ENCODE measurements around the gene KLRB1. TPM values are rescaled to one million over a fixed set of nuclear protein-coding genes. Genes with fewer than 3 reads are reported as not detected.
"Not testable (repeated sequence)": the region's sequence is repeated elsewhere in the genome, so short reads cannot be mapped to it uniquely, and the experiment has no call there.

The KLRB1 gene
- 10 to 100 TPM; 13.0 to 30.2 TPM for total RNA-seq

DNA sequence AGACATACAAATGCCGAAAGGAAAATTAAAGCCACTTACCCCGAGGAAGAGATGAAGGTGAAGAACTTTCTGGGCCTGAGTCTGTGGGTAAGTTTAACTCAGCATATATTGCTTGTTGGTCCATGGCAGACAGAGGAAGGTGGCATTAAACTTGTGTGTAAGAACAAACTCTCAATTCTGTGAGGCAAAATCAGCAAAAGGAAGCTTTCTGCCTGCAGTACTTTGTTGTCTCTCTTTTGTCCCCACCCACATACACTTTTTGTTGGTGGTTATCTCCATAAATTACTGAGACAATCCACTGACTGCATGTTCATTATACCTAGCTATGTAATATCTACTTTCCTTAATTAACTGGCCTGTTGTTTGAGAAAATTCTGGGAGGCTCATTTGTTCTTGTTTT is at the start of gene KLRB1:
Gene KLRB1 (minus strand): TSS at position 201 of the 400 bp plus-strand sequence. CDS start 77 bp downstream, at position 124.
- DNase-seq (no peak), ATAC-seq (no peak)
- Mint-ChIP-seq H3K9me3 (ENCODE audit: low read depth) (peaks cover 8% of the 10 kb centered on the region), H3K27ac (peak within 1 kb of the TSS; percentile 84), H3K4me1 (peaks cover 36% of the 10 kb centered on the region), H3K36me3 (peaks cover 44% of the 10 kb centered on the region), H3K27me3 (no peaks in the 10 kb centered on the region), H3K4me3 (peak within 1 kb of the TSS; percentile 69)
- CTCF ChIA-PET: no interaction called here

GRCh38 chr12:9651265-9651729 is 43.6 kb upstream of the KLRB1 start:
- peak overlapping the region; percentile 95 for H3K4me3 Mint-ChIP-seq
- peaks cover 61% of the 10 kb centered on the region for H3K4me1 Mint-ChIP-seq
- ATAC-seq (peak; percentile 17), DNase-seq (peak; percentile 89)
- peaks cover 69% of the 10 kb centered on the region for H3K36me3 Mint-ChIP-seq
- CTCF ChIA-PET: interaction anchor here (1.1 to 1.5 kb wide), 3 partner anchors 10 to 92 kb away, joined by 3 to 4 read pairs (median 3); no protein-coding TSS in a partner anchor
- H3K27me3 Mint-ChIP-seq: peaks cover 2% of the 10 kb centered on the region
- H3K9me3 Mint-ChIP-seq (ENCODE audit: low read depth): peaks cover 2% of the 10 kb centered on the region
- peak overlapping the region; percentile 94 for H3K27ac Mint-ChIP-seq

DNA sequence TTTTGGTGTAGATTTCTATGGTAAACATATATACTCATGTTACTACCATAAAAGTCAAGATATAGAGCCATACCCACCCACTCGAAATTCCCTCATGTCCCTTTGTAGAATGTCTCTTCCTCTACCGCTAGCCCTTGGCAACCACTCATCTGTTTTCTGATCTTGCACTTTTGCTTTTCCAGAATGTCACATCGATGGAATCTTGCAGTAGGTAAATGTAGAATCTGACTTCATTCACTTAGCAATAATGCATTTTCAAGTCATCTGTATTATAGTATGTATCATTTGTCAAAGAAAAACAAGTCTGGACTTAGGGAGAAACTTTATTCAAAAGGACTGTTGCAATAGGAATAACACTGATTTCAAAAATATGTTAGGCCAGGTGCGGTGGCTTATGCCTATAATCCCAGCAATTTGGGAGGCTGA is 42.4 kb upstream of the KLRB1 start:
- CTCF ChIA-PET: interaction anchor here (0.7 to 1.5 kb wide), 4 partner anchors 11 to 654 kb away, joined by 3 to 4 read pairs (median 3); no protein-coding TSS in a partner anchor
- Mint-ChIP-seq H3K27ac (peak overlapping the region; percentile 94), H3K36me3 (peaks cover 64% of the 10 kb centered on the region), H3K4me1 (peaks cover 58% of the 10 kb centered on the region), H3K9me3 (ENCODE audit: low read depth) (peaks cover 4% of the 10 kb centered on the region), H3K27me3 (peaks cover 2% of the 10 kb centered on the region), H3K4me3 (peak overlapping the region; percentile 95)
- DNase-seq: no peak
- ATAC-seq: no peak

DNA sequence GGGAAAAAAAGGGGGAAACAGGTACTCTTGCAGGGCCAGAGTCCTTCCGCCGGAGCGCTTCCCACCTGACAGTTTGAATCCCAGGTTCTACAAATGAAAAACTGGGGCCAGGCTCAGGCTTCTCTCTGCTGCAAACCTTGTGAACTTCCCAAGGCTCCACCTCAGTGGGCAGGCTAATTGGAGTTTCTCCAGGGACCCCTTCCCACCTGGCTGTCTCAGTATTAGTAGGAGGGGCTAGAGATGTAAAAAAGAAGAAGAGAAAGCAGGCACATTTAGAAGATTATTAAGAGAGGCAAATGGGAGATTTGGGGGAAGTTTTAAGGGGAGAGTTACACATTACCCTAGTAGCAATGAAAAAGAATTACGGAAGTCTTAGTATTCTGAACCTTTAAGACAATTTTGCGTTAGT is 41.8 kb upstream of the KLRB1 start:
- ATAC-seq (no peak), DNase-seq (no peak)
- H3K4me3 Mint-ChIP-seq: peak overlapping the region; percentile 95
- peaks cover 5% of the 10 kb centered on the region for H3K9me3 Mint-ChIP-seq (ENCODE audit: low read depth)
- peak overlapping the region; percentile 94 for H3K27ac Mint-ChIP-seq
- peaks cover 2% of the 10 kb centered on the region for H3K27me3 Mint-ChIP-seq
- H3K4me1 Mint-ChIP-seq: peaks cover 58% of the 10 kb centered on the region
- peaks cover 64% of the 10 kb centered on the region for H3K36me3 Mint-ChIP-seq
- CTCF ChIA-PET: interaction anchor here (1.2 to 3.8 kb wide), 2 partner anchors 20 to 93 kb away, joined by 4 to 33 read pairs; partner anchors contain the start of gene CLEC2D

- no peak for ATAC-seq
- no peak for DNase-seq
- H3K36me3 Mint-ChIP-seq: peaks cover 64% of the 10 kb centered on the region
- peaks cover 4% of the 10 kb centered on the region for H3K9me3 Mint-ChIP-seq (ENCODE audit: low read depth)
- peaks cover 59% of the 10 kb centered on the region for H3K4me1 Mint-ChIP-seq
- H3K4me3 Mint-ChIP-seq: peak overlapping the region; percentile 95
- CTCF ChIA-PET: interaction anchor here (0.6 to 3.8 kb wide), 11 partner anchors 13 to 181 kb away, joined by 3 to 33 read pairs (median 5); partner anchors contain the start of gene CLEC2D
- H3K27ac Mint-ChIP-seq: peak overlapping the region; percentile 94
- peaks cover 2% of the 10 kb centered on the region for H3K27me3 Mint-ChIP-seq
These were observed 41.2 kb upstream of the KLRB1 start for GRCh38 chr12:9648701-9649531.

DNA sequence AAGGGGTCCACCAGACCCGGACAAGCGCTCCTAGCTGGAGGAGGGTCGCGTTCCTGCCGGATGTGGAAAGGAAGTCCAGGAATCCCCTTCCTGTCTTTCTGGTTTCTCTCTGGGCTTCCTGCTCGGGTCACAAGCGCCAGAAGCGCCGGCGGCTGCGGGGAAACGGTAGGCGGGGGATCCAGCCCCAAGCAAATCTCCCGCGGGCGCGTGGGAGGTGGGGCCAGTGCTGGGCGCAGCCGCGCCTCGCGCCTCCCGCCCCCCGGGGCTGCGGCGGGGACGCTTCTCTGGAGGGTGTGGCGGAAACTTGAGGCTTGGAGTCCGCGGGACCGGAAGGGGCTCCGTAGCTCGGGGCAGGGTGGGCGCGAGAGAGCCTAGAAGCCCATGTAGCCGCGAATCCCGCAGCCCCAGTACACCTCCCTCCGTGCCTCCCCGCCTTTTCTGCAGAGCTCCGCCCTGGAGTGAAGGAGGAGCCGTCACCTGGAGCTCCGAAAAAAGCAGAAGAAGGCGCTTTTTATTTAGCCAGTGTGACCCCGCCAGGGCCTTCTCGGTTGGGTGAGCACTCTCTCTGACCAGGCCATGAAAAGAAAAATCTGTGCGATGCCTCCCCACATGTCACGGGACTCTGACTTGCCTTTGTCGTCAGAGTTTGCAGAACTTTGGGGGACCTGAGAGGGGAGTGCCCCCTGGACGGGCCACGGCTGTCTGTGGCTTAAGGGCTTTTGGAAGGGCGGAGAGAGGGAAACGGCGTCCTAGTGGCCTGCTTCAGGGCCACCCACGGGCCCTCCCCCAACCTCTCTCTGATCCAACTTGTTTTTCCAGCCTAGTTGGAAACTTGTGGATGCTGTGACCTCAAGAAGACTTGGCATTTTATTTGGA is 40.3 kb upstream of the KLRB1 start:
- H3K27me3 Mint-ChIP-seq: peaks cover 2% of the 10 kb centered on the region
- peaks cover 60% of the 10 kb centered on the region for H3K36me3 Mint-ChIP-seq
- peaks cover 5% of the 10 kb centered on the region for H3K9me3 Mint-ChIP-seq (ENCODE audit: low read depth)
- H3K27ac Mint-ChIP-seq: peak overlapping the region; percentile 94
- ATAC-seq (peak; percentile 77), DNase-seq (peak; percentile 97)
- H3K4me3 Mint-ChIP-seq: peak overlapping the region; percentile 95
- peaks cover 59% of the 10 kb centered on the region for H3K4me1 Mint-ChIP-seq
- CTCF ChIA-PET: interaction anchor here (0.6 to 3.8 kb wide), 19 partner anchors 10 to 317 kb away, joined by 3 to 33 read pairs (median 4); partner anchors contain the start of gene CLEC2D

DNA sequence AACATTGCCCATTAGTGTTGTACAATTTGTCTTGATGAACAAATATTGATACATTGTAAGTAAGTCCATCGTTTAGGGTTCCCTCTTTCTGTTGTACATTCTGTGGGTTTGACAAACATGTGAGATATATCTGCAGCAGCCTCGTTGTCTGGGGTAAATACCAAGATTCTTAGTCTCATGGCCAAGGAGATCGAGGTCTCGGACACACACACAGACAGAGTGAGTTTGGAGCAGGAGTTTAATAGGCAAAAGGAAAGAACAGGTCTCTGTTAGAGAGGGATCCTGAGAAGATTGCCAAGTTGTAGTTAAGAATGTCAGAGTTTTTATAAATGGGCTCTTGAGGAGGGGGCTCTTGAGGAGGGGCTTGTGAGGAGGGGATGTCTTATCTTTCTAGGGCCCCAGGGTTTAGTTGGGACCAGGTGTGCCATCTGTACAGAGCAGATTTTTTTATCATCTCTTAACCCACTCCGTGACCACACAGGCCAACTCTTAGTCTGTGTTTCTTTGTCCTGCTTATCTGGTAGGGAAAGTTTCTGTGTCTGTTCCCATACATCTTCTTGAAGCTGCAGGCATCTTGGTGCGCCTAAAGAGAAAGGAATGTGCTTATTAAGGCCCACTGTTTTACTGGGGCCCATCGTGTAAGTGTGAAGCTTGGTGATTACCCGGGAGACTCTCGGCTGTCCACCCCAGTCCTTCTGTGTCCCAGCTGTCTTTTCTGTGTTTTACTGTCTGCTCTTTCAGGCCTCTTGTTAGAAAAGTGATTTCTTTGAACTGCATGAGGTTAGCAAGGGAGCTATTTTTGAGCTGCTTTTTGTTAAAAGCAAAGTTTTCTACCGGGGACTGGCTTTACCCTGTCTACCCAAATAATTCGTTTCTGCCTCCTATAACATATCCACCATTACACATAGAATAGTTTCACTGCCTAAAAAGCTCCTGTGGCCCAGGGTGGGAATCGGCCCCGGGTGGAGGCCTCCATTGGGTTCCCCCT is 39.4 kb upstream of the KLRB1 start:
- peaks cover 2% of the 10 kb centered on the region for H3K27me3 Mint-ChIP-seq
- ATAC-seq (peak; percentile 18), DNase-seq (no peak)
- peaks cover 8% of the 10 kb centered on the region for H3K9me3 Mint-ChIP-seq (ENCODE audit: low read depth)
- H3K36me3 Mint-ChIP-seq: peaks cover 62% of the 10 kb centered on the region
- peaks cover 60% of the 10 kb centered on the region for H3K4me1 Mint-ChIP-seq
- CTCF ChIA-PET: interaction anchor here (0.8 to 3.8 kb wide), 14 partner anchors 11 to 316 kb away, joined by 3 to 33 read pairs (median 4); partner anchors contain the start of gene CLEC2D
- H3K27ac Mint-ChIP-seq: peak overlapping the region; percentile 94
- H3K4me3 Mint-ChIP-seq: peak overlapping the region; percentile 95

GRCh38 chr12:9644985-9645551 is 37.4 kb upstream of the KLRB1 start:
- not testable (repeated sequence) for H3K27me3 Mint-ChIP-seq, DNase-seq, ATAC-seq
- peak overlapping the region; percentile 75 for H3K27ac Mint-ChIP-seq
- peaks cover 65% of the 10 kb centered on the region for H3K36me3 Mint-ChIP-seq
- H3K9me3 Mint-ChIP-seq (ENCODE audit: low read depth): peaks cover 11% of the 10 kb centered on the region
- CTCF ChIA-PET: interaction anchor here (3.6 kb wide), 1 partner anchor 10 kb away, joined by 15 read pairs; no protein-coding TSS in a partner anchor
- H3K4me1 Mint-ChIP-seq: peaks cover 50% of the 10 kb centered on the region
- peak overlapping the region; percentile 44 for H3K4me3 Mint-ChIP-seq

GRCh38 chr12:9643266-9643660 is 35.5 kb upstream of the KLRB1 start:
- peak overlapping the region; percentile 67 for H3K27ac Mint-ChIP-seq
- DNase-seq (no peak), ATAC-seq (no peak)
- H3K4me1 Mint-ChIP-seq: peaks cover 57% of the 10 kb centered on the region
- H3K9me3 Mint-ChIP-seq (ENCODE audit: low read depth): peaks cover 13% of the 10 kb centered on the region
- peak overlapping the region; percentile 41 for H3K4me3 Mint-ChIP-seq
- CTCF ChIA-PET: interaction anchor here (0.7 to 3.6 kb wide), 4 partner anchors 9 to 105 kb away, joined by 3 to 15 read pairs (median 4); no protein-coding TSS in a partner anchor
- H3K27me3 Mint-ChIP-seq: no peaks in the 10 kb centered on the region
- H3K36me3 Mint-ChIP-seq: peaks cover 56% of the 10 kb centered on the region

DNA sequence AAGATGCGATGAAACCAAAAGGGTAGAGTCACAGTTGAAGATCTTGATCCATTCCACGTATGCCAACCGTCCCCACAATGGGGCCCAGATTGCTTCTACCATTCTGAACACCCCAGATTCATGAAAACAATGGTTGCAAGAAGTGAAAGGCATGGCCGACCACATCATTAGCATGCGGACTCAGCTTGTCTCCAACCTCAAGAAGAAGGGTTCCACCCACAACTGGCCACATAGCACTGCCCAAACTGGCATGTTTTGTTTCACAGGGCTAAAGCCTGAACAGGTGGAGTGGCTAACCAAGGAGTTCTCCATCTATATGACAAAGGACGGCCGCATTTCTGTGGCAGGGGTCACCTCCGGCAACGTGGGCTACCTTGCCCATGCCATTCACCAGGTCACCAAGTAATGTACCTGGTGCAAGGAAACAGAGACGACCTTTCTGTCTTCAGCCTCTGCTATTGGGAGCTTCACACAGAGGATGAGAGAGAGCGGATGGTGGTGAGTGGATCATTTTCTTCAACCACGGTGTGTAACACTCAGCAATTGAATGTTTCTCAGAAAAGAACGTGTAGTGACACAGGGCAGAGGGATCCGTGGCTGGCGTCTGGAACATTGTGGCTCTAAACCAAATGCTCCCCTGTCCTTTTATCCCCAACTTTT is 35.0 kb upstream of the KLRB1 start:
- H3K27ac Mint-ChIP-seq: peak overlapping the region; percentile 67
- peaks cover 13% of the 10 kb centered on the region for H3K9me3 Mint-ChIP-seq (ENCODE audit: low read depth)
- H3K36me3 Mint-ChIP-seq: peaks cover 58% of the 10 kb centered on the region
- H3K27me3 Mint-ChIP-seq: no peaks in the 10 kb centered on the region
- DNase-seq (no peak), ATAC-seq (no peak)
- H3K4me3 Mint-ChIP-seq: peak overlapping the region; percentile 41
- H3K4me1 Mint-ChIP-seq: peaks cover 57% of the 10 kb centered on the region
- CTCF ChIA-PET: interaction anchor here (0.7 to 3.6 kb wide), 4 partner anchors 8 to 106 kb away, joined by 3 to 15 read pairs (median 4); no protein-coding TSS in a partner anchor

DNA sequence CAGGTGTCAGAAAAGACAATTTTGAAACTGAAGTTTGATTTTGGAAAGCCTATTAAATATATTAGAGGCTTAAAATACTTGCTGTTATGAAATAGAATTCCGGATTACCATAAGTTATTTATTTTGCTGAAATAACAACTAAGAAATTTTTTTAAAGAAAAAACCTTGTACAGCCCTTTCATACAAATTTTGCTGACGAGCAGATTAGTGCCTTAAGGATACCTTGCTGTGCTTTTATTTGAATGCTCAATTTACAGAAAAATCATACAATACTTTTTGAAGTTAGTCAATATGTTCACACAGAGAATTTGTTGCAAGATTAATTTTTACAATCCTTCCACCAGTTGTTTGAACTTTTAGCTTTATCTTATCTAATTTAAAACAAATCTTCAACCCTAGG is 32.3 kb upstream of the KLRB1 start:
- Mint-ChIP-seq H3K36me3 (peaks cover 62% of the 10 kb centered on the region), H3K4me1 (peaks cover 50% of the 10 kb centered on the region), H3K9me3 (ENCODE audit: low read depth) (peaks cover 10% of the 10 kb centered on the region), H3K27ac (no peak overlapping the region), H3K27me3 (no peaks in the 10 kb centered on the region), H3K4me3 (no peak overlapping the region)
- DNase-seq: no peak
- CTCF ChIA-PET: interaction anchor here (9.2 kb wide), 1 partner anchor 69 kb away, joined by 93 read pairs; no protein-coding TSS in a partner anchor
- ATAC-seq: no peak
